ENCODE measurements around the gene RALGDS. TPM values are rescaled to one million over a fixed set of nuclear protein-coding genes. Genes with fewer than 3 reads are reported as not detected.

Gene RALGDS
- total and polyA plus RNA-seq, 11 donors: 17.8 to 70.1 (median 25.8) TPM

DNA sequence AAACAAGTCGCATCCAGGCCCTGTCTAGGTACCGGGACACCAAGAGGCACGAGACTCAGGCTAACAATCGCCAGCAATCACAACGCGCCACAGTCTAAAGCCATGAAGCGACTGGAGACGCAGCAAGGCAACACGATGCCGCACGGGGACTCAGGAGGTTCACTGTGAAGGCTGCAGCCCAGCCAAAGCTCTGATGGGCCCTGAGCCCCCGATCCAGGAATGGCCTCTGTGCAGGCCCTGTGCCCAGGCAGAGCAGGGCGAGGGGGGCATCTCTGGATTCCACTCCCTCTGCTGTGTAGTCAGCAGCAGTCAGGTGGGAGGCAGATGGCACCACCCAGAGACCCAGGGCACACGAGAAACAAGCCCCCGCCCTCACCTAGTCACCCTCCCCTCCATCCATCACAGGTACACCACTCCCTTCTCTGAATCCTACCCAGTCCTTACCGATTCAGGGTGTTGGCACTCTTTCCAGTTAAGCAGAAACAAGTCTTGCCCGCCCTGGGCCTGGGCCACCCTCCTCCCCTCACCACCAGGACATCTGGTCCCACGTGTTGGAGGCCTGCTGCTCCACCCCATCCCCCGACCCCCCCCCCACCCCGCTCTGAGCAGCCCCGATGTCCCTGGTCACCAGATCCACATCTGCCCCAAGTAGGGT, 1.1 kb downstream of the RALGDS start:
- H3K4me1 ChIP-seq: peaks cover 17 to 88% (median 75%) of the 10 kb centered on the region in 12 donors
- H3K27ac ChIP-seq: peak overlapping the region; percentile 67 to 97 (median 90)
- DNase-seq: peak in 1 of 5 donors; percentile 65
- no peaks in the 10 kb centered on the region for H3K27me3 ChIP-seq
- H3K36me3 ChIP-seq: peaks cover 0 to 7% (median 0%) of the 10 kb centered on the region in 9 donors
- no peak for ATAC-seq
- no peaks in the 10 kb centered on the region for H3K9me3 ChIP-seq
- TF ChIP-seq POLR2A (IDR thresholded peaks at IDR 0.05): no peak
- TF ChIP-seq, protein P1, sequence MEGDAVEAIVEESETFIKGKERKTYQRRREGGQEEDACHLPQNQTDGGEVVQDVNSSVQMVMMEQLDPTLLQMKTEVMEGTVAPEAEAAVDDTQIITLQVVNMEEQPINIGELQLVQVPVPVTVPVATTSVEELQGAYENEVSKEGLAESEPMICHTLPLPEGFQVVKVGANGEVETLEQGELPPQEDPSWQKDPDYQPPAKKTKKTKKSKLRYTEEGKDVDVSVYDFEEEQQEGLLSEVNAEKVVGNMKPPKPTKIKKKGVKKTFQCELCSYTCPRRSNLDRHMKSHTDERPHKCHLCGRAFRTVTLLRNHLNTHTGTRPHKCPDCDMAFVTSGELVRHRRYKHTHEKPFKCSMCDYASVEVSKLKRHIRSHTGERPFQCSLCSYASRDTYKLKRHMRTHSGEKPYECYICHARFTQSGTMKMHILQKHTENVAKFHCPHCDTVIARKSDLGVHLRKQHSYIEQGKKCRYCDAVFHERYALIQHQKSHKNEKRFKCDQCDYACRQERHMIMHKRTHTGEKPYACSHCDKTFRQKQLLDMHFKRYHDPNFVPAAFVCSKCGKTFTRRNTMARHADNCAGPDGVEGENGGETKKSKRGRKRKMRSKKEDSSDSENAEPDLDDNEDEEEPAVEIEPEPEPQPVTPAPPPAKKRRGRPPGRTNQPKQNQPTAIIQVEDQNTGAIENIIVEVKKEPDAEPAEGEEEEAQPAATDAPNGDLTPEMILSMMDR (IDR thresholded peaks at IDR 0.05): no peak
- WGBS, 4 donors: 8 to 27% (median 22%) methylated on average over 19 to 21 of the region's 21 CpGs
- H3K4me3 ChIP-seq: peak overlapping the region; percentile 55 to 99 (median 86)
- intact Hi-C loops (cut with DNase I): no loop called here

DNA sequence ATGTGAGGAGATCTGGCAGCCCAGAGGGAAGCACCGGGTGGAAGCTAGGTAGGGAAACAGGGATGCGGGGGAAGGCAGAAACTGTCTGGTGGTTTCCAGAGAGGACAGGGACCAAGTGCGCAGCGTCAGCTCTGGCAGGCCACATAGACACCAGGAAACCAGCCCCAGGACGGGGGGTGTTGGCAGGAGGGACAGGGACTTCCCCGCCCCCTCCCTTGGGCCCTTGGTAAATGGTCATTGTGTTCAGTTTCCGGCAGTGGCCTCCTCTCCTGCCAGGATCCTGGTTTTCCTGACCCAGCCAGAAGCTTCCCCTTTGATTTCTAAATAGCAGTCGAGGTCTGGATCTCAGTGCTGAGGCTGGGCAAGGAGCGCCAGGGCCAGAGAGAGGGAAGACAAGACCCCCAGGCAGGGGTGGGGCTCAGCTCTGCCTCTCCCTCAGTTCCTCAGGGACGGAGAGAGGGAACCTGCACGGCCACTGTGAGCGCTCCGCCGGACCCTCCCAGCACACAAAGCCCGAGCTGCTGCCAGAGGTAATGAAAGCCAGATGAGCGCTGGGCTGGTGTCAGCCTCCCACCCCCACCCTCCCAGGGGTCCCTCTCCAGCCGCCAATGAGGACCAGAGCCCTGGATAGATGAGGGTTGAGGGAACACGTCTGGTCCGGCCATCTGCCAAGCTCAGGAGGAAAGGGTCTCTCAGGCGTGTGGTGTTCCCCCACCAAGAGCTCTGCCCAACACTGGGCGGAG, 1.8 kb downstream of the RALGDS start:
- WGBS, 4 donors: 25 to 41% (median 26%) methylated on average over 12 to 21 of the region's 21 CpGs

DNA sequence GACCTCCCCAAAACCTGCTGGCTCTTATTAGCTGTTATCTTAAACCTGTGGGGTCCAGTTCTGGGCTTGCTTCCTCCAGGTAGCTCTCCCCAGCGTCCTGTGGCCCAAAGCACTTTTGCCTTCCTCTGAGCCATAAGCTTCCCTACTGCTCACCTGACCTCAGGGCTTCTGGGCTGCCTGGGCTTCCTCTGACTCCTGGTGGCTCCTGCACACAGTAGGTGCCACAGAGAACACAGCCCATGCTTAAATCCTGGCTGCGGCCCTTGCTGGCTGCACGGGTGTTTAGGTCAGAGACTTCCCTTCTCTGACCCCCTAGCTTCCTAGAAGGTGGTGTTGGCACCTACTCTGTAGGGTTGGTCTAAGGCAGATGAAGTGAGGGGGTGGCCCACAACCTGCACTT, 2.5 kb downstream of the RALGDS start:
- peak overlapping the region in 9 of 12 donors; percentile 76 to 99 (median 87) for H3K4me3 ChIP-seq
- DNase-seq (peak in 3 of 5 donors; percentile 2 to 25 (median 17)), ATAC-seq (no peak)
- peaks cover 0 to 7% (median 0%) of the 10 kb centered on the region in 9 donors for H3K36me3 ChIP-seq
- peak overlapping the region; percentile 57 to 97 (median 86) for H3K27ac ChIP-seq
- intact Hi-C loops (cut with DNase I): no loop called here
- no peaks in the 10 kb centered on the region for H3K27me3 ChIP-seq
- TF ChIP-seq, protein P1 (IDR thresholded peaks at IDR 0.05): no peak
- no peak for TF ChIP-seq POLR2A (IDR thresholded peaks at IDR 0.05)
- 61 to 70% (median 68%) methylated on average over 3 of the region's 3 CpGs for WGBS, 4 donors
- peaks cover 31 to 96% (median 89%) of the 10 kb centered on the region in 12 donors for H3K4me1 ChIP-seq
- H3K9me3 ChIP-seq: no peaks in the 10 kb centered on the region

More for the DNA sequence above, 1.8 kb downstream of the RALGDS start:
- peak in 4 of 5 donors; percentile 62 to 79 (median 68) for DNase-seq
- TF ChIP-seq, protein P1 (IDR thresholded peaks at IDR 0.05): no peak
- TF ChIP-seq POLR2A (IDR thresholded peaks at IDR 0.05): peak in 1 of 2 donors; percentile 33
- peaks cover 24 to 89% (median 81%) of the 10 kb centered on the region in 12 donors for H3K4me1 ChIP-seq
- peaks cover 0 to 7% (median 0%) of the 10 kb centered on the region in 9 donors for H3K36me3 ChIP-seq
- peak overlapping the region; percentile 67 to 97 (median 88) for H3K27ac ChIP-seq
- peak overlapping the region in 11 of 12 donors; percentile 55 to 99 (median 87) for H3K4me3 ChIP-seq
- peak in 1 of 4 donors; percentile 37 for ATAC-seq
- no peaks in the 10 kb centered on the region for H3K9me3 ChIP-seq
- no peaks in the 10 kb centered on the region for H3K27me3 ChIP-seq
- intact Hi-C loops (cut with DNase I): no loop called here

DNA sequence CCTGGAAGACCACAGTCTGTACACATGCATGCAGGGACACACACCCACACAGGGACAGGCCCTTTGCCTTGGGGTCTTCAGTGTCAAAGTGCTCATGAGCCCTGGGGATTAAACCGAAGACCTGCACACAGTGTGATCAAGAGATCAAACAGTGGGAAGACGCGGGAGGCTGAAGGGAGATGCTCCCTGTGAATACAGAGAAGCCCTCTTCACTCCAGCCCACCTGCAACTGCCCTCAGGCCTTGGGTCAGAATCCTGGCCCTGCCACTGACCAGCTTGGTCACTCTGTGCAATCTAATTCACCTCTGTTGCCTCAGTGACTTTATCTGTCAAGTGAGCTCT, 2.9 kb downstream of the RALGDS start:
- 70 to 87% (median 79%) methylated on average over 3 of the region's 3 CpGs for WGBS, 4 donors
- Histone ChIP-seq H3K36me3 (peaks cover 0 to 7% (median 0%) of the 10 kb centered on the region in 9 donors), H3K27me3 (no peaks in the 10 kb centered on the region), H3K27ac (peak overlapping the region in 8 of 12 donors; percentile 31 to 97 (median 88)), H3K4me3 (peak overlapping the region in 1 of 12 donors; percentile 76), H3K9me3 (no peaks in the 10 kb centered on the region), H3K4me1 (peaks cover 34 to 97% (median 91%) of the 10 kb centered on the region in 12 donors)
- no peak for TF ChIP-seq POLR2A (IDR thresholded peaks at IDR 0.05)
- TF ChIP-seq, protein P1 (IDR thresholded peaks at IDR 0.05): no peak
- intact Hi-C loops (cut with DNase I): no loop called here
- DNase-seq: peak in 3 of 5 donors; percentile 12 to 27 (median 13)
- ATAC-seq: no peak
